T-cell (primary cell): ENCODE results near the gene SHISAL1. TPM values are rescaled to one million over a fixed set of nuclear protein-coding genes. Genes with fewer than 3 reads are reported as not detected.

Experiments
- ATAC-seq, 4 experiments: fragments of 200-7000 bp in 3 of 4; fragments of 150-1000 bp in 1 of 4; cut with Tn5 transposase; replicated peaks in 1 of 4; 1 replicate in 3 of 4; 2 replicates in 1 of 4; pipeline ENCODE4 v1.10.0; 2021; ENCODE audit warnings: moderate library complexity in 3 of 4, mild to moderate bottlenecking in 2 of 4, moderate number of reproducible peaks in 1 of 4
- CTCF ChIA-PET, 2 donors: fragments of 300-600 bp; sonication (Branson Sonifier 250); formaldehyde crosslinking; loops; one replicate each; lab custom pipeline; 2022; ENCODE audit warnings: antibody characterized with exemption in 2 of 2; lab: Charles Lee
- POLR2A ChIA-PET, 2 donors: fragments of 300-600 bp; sonication (Branson Sonifier 250); formaldehyde crosslinking; loops; one replicate each; lab custom pipeline; 2022; ENCODE audit warnings: antibody characterized with exemption in 2 of 2; lab: Charles Lee
- DNase-seq, 35 experiments: peaks; one replicate each; pipeline versions ENCODE4 v3.0.0 to v3.0.0-alpha.2; 2013 to 2023
- H3K27ac ChIP-seq: one replicate; pipeline ENCODE4 v1.5.1; 2013; ENCODE audit warnings: low read length
- H3K27me3 ChIP-seq, 2 experiments: replicated peaks in 1 of 2; 1 replicate in 1 of 2; 2 replicates in 1 of 2; pipeline versions ENCODE4 v1.6.1 to v1.7.0; 2013; ENCODE audit warnings: low read length in 1 of 2, mixed read lengths in 1 of 2; ENCODE audit not compliant: control insufficient read depth in 2 of 2, insufficient read depth in 2 of 2; ENCODE audit errors: extremely low read depth in 1 of 2
- H3K36me3 ChIP-seq, 2 donors: 1 replicate in 1 of 2; 2 replicates in 1 of 2; pipeline versions ENCODE4 v1.6.1 to v1.7.0; 2013; ENCODE audit warnings: low read length in 1 of 2; ENCODE audit not compliant: control insufficient read depth in 2 of 2, insufficient read depth in 1 of 2; ENCODE audit errors: extremely low read depth in 1 of 2
- H3K4me1 ChIP-seq, 2 experiments: 1 replicate in 1 of 2; 2 replicates in 1 of 2; pipeline versions ENCODE4 v1.6.1 to v1.7.0; 2013; ENCODE audit warnings: low read length in 2 of 2, mixed read lengths in 1 of 2; ENCODE audit not compliant: insufficient read depth in 2 of 2, control insufficient read depth in 1 of 2; ENCODE audit errors: extremely low read depth in 1 of 2
- H3K4me3 ChIP-seq, 2 donors: 1 replicate in 1 of 2; 2 replicates in 1 of 2; pipeline versions ENCODE4 v1.5.1 to v1.7.0; 2013; ENCODE audit warnings: mild to moderate bottlenecking in 2 of 2, low read length in 1 of 2, moderate library complexity in 1 of 2; ENCODE audit not compliant: control insufficient read depth in 1 of 2; ENCODE audit errors: extremely low read depth in 1 of 2
- H3K9me3 ChIP-seq: 2 replicates; pipeline ENCODE4 v1.7.0; 2013
- H3K27ac Mint-ChIP-seq, 2 donors: one replicate each; pipeline ENCODE4 v1.8.0; 2020 to 2021; ENCODE audit warnings: mild to moderate bottlenecking in 2 of 2, mixed read lengths in 2 of 2
- H3K27me3 Mint-ChIP-seq, 2 donors: one replicate each; pipeline ENCODE4 v1.8.0; 2021 to 2022; ENCODE audit warnings: mixed read lengths in 2 of 2
- H3K36me3 Mint-ChIP-seq: one replicate; pipeline ENCODE4 v1.8.0; 2021; ENCODE audit warnings: mixed read lengths
- H3K4me1 Mint-ChIP-seq, 3 donors: one replicate each; pipeline ENCODE4 v1.8.0; 2020 to 2022; ENCODE audit warnings: mixed read lengths in 3 of 3, mild to moderate bottlenecking in 1 of 3
- H3K4me3 Mint-ChIP-seq, 3 donors: one replicate each; pipeline ENCODE4 v1.8.0; 2020 to 2022; ENCODE audit warnings: mild to moderate bottlenecking in 3 of 3, mixed read lengths in 3 of 3, moderate library complexity in 3 of 3
- H3K9me3 Mint-ChIP-seq, 3 donors: one replicate each; pipeline ENCODE4 v1.8.0; 2020 to 2022; ENCODE audit warnings: mixed read lengths in 3 of 3
- WGBS: methylation state at CpG from one replicate; pipeline ENCODE4 v1.1.5; 2013; ENCODE audit warnings: missing lambda C conversion rate; ENCODE audit not compliant: insufficient coverage; 5-methylcytosine and 5-hydroxymethylcytosine counted together
- total RNA-seq, 35 experiments: library from RNA in 6 of 35; stranded (reverse) in 6 of 35; fragments of 120-200 nt in 1 of 35; gene quantifications; one replicate each; pipeline versions ENCODE4 v1.2.1 to v1.2.4 and lab custom pipeline; 2013 to 2026

Gene SHISAL1
- total RNA-seq, 5 donors from 2014 or later (not counting 1 experiment from before 2014, with no cell fraction given), result 0.03 to 0.06 TPM; not detected in 3

- H3K4me3 ChIP-seq, result no peak overlapping the region
- H3K36me3 ChIP-seq, result no peaks in the 10 kb centered on the region
- no peaks in the 10 kb centered on the region for H3K4me1 Mint-ChIP-seq
- H3K9me3 Mint-ChIP-seq, result peaks cover 0 to 6% (median 0%) of the 10 kb centered on the region in 3 donors
- ATAC-seq (no peak), DNase-seq (no peak)
- ChIA-PET CTCF (no interaction called here), POLR2A (no interaction called here)
- no peaks in the 10 kb centered on the region for H3K4me1 ChIP-seq
- no peak overlapping the region for H3K4me3 Mint-ChIP-seq
- 86% methylated on average over 24 of the region's 25 CpGs for WGBS
- H3K27me3 ChIP-seq, result peaks cover 0 to 14% of the 10 kb centered on the region in 2 experiments
- no peak overlapping the region for H3K27ac Mint-ChIP-seq
- peaks cover 6 to 15% of the 10 kb centered on the region in 2 donors for H3K27me3 Mint-ChIP-seq
- H3K27ac ChIP-seq, result no peak overlapping the region
- H3K9me3 ChIP-seq, result no peaks in the 10 kb centered on the region
- no peaks in the 10 kb centered on the region for H3K36me3 Mint-ChIP-seq
Measured at GRCh38 chr22:44298406-44299091, 14.2 kb downstream of the SHISAL1 start.

GRCh38 chr22:44297470-44298061, 15.2 kb downstream of the SHISAL1 start:
- H3K36me3 ChIP-seq, result no peaks in the 10 kb centered on the region
- H3K27me3 ChIP-seq, result peaks cover 0 to 20% of the 10 kb centered on the region in 2 experiments
- no peak overlapping the region for H3K27ac ChIP-seq
- no peaks in the 10 kb centered on the region for H3K9me3 ChIP-seq
- H3K4me3 Mint-ChIP-seq, result no peak overlapping the region
- 63% methylated on average over 4 of the region's 14 CpGs for WGBS
- ChIA-PET POLR2A (no interaction called here), CTCF (no interaction called here)
- no peaks in the 10 kb centered on the region for H3K4me1 ChIP-seq
- peaks cover 0 to 6% (median 0%) of the 10 kb centered on the region in 3 donors for H3K9me3 Mint-ChIP-seq
- no peak overlapping the region for H3K27ac Mint-ChIP-seq
- DNase-seq (no peak), ATAC-seq (no peak)
- no peak overlapping the region for H3K4me3 ChIP-seq
- H3K36me3 Mint-ChIP-seq, result no peaks in the 10 kb centered on the region
- H3K27me3 Mint-ChIP-seq, result peaks cover 11 to 17% of the 10 kb centered on the region in 2 donors
- no peaks in the 10 kb centered on the region for H3K4me1 Mint-ChIP-seq

DNA sequence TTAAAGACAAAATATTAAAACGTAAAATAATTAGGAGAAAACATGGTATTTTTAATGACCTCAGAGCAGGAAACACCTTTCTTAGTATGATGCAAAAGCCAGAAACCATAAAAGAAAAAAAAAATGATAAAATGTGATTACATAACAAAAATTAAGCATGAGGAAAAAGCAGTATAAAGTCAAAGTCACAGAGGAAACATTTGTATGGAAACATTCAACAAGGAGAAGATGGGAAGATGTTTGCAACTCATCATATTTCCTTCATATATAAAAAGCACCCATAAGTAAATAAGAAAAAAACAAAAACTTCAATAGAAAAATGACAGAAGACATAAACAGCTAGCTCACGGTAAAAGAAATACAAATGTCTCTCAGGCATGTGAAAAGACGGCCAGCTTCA, 17.3 kb downstream of the SHISAL1 start:
- no peak for DNase-seq
- no peaks in the 10 kb centered on the region for H3K36me3 Mint-ChIP-seq
- Histone ChIP-seq H3K9me3 (no peaks in the 10 kb centered on the region), H3K4me1 (no peaks in the 10 kb centered on the region), H3K27ac (no peak overlapping the region), H3K4me3 (no peak overlapping the region), H3K27me3 (peaks cover 0 to 28% of the 10 kb centered on the region in 2 experiments), H3K36me3 (no peaks in the 10 kb centered on the region)
- no peaks in the 10 kb centered on the region for H3K4me1 Mint-ChIP-seq
- H3K27ac Mint-ChIP-seq, result no peak overlapping the region
- no peak for ATAC-seq
- WGBS, result 81% methylated on average over 2 of the region's 3 CpGs
- POLR2A ChIA-PET, result interaction anchor here in 1 of 2 donors (0.7 kb wide), 1 partner anchor 250 kb away, joined by 3 read pairs; no protein-coding TSS in a partner anchor
- H3K27me3 Mint-ChIP-seq, result peaks cover 11 to 15% of the 10 kb centered on the region in 2 donors
- CTCF ChIA-PET, result no interaction called here
- no peak overlapping the region for H3K4me3 Mint-ChIP-seq
- peaks cover 0 to 6% (median 0%) of the 10 kb centered on the region in 3 donors for H3K9me3 Mint-ChIP-seq

- ChIA-PET POLR2A (no interaction called here), CTCF (no interaction called here)
- DNase-seq (no peak), ATAC-seq (no peak)
- Histone ChIP-seq H3K4me1 (no peaks in the 10 kb centered on the region), H3K36me3 (no peaks in the 10 kb centered on the region), H3K9me3 (no peaks in the 10 kb centered on the region), H3K27me3 (peaks cover 0 to 27% of the 10 kb centered on the region in 2 experiments), H3K27ac (no peak overlapping the region), H3K4me3 (no peak overlapping the region)
- Mint-ChIP-seq H3K36me3 (no peaks in the 10 kb centered on the region), H3K27me3 (peaks cover 5 to 10% of the 10 kb centered on the region in 2 donors), H3K4me1 (no peaks in the 10 kb centered on the region), H3K4me3 (no peak overlapping the region), H3K27ac (no peak overlapping the region), H3K9me3 (peaks cover 0 to 6% (median 0%) of the 10 kb centered on the region in 3 donors)
- WGBS, result 58% methylated on average over 4 of the region's 6 CpGs
Measured at GRCh38 chr22:44293876-44294275, 18.9 kb downstream of the SHISAL1 start.

DNA sequence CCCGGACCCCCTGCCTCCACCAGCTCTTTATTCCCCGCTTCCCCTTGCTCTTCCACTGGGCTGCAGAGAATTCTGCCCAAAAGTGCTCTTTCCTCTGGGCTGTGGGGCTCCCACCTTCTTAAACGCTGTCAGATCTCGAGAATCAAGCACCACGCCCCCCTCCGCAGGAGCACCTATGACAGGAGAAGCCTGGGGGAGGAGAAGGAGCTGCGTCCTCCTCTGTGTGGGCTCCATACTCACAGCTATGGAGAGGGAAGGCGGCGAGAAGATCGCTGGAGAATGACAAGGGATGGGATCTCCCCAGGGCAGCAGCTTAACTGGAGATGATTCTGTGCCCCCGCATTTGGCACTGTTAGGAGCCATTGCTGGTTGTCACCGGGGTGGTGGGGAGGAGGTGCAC, 19.7 kb downstream of the SHISAL1 start:
- ChIA-PET POLR2A (no interaction called here), CTCF (no interaction called here)
- H3K27me3 Mint-ChIP-seq, result peaks cover 5 to 14% of the 10 kb centered on the region in 2 donors
- DNase-seq, result no peak
- peaks cover 0 to 25% of the 10 kb centered on the region in 2 experiments for H3K27me3 ChIP-seq
- H3K4me1 ChIP-seq, result no peaks in the 10 kb centered on the region
- peaks cover 0 to 6% (median 0%) of the 10 kb centered on the region in 3 donors for H3K9me3 Mint-ChIP-seq
- H3K9me3 ChIP-seq, result no peaks in the 10 kb centered on the region
- WGBS, result 92% methylated on average over 11 of the region's 12 CpGs
- no peaks in the 10 kb centered on the region for H3K4me1 Mint-ChIP-seq
- no peaks in the 10 kb centered on the region for H3K36me3 ChIP-seq
- ATAC-seq, result no peak
- no peaks in the 10 kb centered on the region for H3K36me3 Mint-ChIP-seq
- no peak overlapping the region for H3K27ac Mint-ChIP-seq
- no peak overlapping the region for H3K27ac ChIP-seq
- H3K4me3 ChIP-seq, result no peak overlapping the region
- H3K4me3 Mint-ChIP-seq, result no peak overlapping the region

GRCh38 chr22:44292521-44292920, 20.2 kb downstream of the SHISAL1 start:
- peaks cover 0 to 6% (median 0%) of the 10 kb centered on the region in 3 donors for H3K9me3 Mint-ChIP-seq
- Histone ChIP-seq H3K4me3 (no peak overlapping the region), H3K27ac (no peak overlapping the region), H3K36me3 (no peaks in the 10 kb centered on the region), H3K9me3 (no peaks in the 10 kb centered on the region), H3K4me1 (no peaks in the 10 kb centered on the region), H3K27me3 (peaks cover 0 to 28% of the 10 kb centered on the region in 2 experiments)
- no peak for DNase-seq
- no peak overlapping the region for H3K27ac Mint-ChIP-seq
- peaks cover 5 to 14% of the 10 kb centered on the region in 2 donors for H3K27me3 Mint-ChIP-seq
- ATAC-seq, result no peak
- ChIA-PET POLR2A (no interaction called here), CTCF (no interaction called here)
- H3K4me1 Mint-ChIP-seq, result no peaks in the 10 kb centered on the region
- H3K36me3 Mint-ChIP-seq, result no peaks in the 10 kb centered on the region
- WGBS, result 84% methylated on average over 10 of the region's 10 CpGs
- H3K4me3 Mint-ChIP-seq, result no peak overlapping the region
